KMS-11 (cell line): ENCODE data around the gene TMCC3.

Experiments
- H2AFZ ChIP-seq: fragments of 200-600 bp; sonication (generic); 2 replicates; pipeline ENCODE4 v1.6.1; 2016; ENCODE audit warnings: antibody characterized with exemption, mixed run types, low read depth
- H3K27ac ChIP-seq: fragments of 200-600 bp; sonication (generic); 2 replicates; pipeline ENCODE4 v1.6.1; 2016; ENCODE audit warnings: mild to moderate bottlenecking, mixed run types
- H3K27me3 ChIP-seq: fragments of 200-600 bp; sonication (generic); 2 replicates; pipeline ENCODE4 v1.6.1; 2017; ENCODE audit warnings: mild to moderate bottlenecking, low read depth, mixed run types, moderate library complexity; ENCODE audit not compliant: insufficient read depth
- H3K36me3 ChIP-seq: fragments of 200-600 bp; sonication (generic); 2 replicates; pipeline ENCODE4 v1.6.1; 2017; ENCODE audit warnings: mild to moderate bottlenecking, mixed run types; ENCODE audit not compliant: insufficient read depth
- H3K4me1 ChIP-seq: fragments of 200-600 bp; sonication (generic); 2 replicates; pipeline ENCODE4 v1.6.1; 2016; ENCODE audit warnings: mild to moderate bottlenecking, low read depth, mixed run types; ENCODE audit not compliant: poor library complexity, severe bottlenecking
- H3K4me2 ChIP-seq: fragments of 200-600 bp; sonication (generic); 2 replicates; pipeline ENCODE4 v1.7.0; 2016; ENCODE audit warnings: mild to moderate bottlenecking, mixed run types
- H3K4me3 ChIP-seq: fragments of 200-600 bp; sonication (generic); IDR thresholded peaks from 2 replicates; pipeline ENCODE4 v1.6.1; 2017; ENCODE audit warnings: low read depth, low read length, mixed read lengths; ENCODE audit not compliant: insufficient read depth
- H3K79me2 ChIP-seq: fragments of 200-600 bp; sonication (generic); 2 replicates; pipeline ENCODE4 v1.6.1; 2016; ENCODE audit warnings: low read depth, mixed run types; ENCODE audit not compliant: insufficient read depth
- H3K9ac ChIP-seq: fragments of 200-600 bp; sonication (generic); 2 replicates; pipeline ENCODE4 v1.6.1; 2016; ENCODE audit warnings: mild to moderate bottlenecking, mixed run types
- H4K20me1 ChIP-seq: fragments of 200-600 bp; sonication (generic); 2 replicates; pipeline ENCODE4 v1.6.1; 2016; ENCODE audit warnings: mild to moderate bottlenecking, mixed run types; ENCODE audit not compliant: insufficient read depth
- CTCF ChIP-seq: fragments of 200-600 bp; sonication (generic); conservative IDR thresholded peaks from 2 replicates; pipeline ENCODE4 v1.6.1; 2017; ENCODE audit warnings: low read depth, mild to moderate bottlenecking, antibody characterized with exemption, low read length, moderate library complexity, mixed read lengths

Gene TMCC3

DNA sequence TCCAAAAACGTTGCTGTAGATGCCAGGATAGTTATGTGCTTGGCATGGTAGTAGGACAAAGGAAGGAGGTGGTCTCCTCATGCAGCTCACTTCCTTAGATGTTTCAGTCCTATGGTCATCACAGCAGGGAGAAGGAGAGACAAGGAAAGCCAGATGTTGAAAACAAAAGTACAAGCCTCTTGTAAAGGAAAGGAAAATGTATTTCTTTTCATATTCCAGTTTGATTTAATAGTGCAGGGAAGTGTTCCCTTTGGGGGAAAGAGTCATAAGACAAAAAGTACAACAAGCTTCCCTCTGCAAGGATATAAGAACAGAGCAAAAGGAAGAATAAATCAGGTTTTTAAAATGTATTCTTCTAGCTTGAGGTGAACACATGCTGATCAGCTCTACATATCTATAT, 8.6 kb upstream of the TMCC3 start:
- H3K79me2 ChIP-seq = no peaks in the 10 kb centered on the region
- H3K27ac ChIP-seq = no peak overlapping the region
- peaks cover 4% of the 10 kb centered on the region for H3K4me1 ChIP-seq
- no peak overlapping the region for H3K9ac ChIP-seq
- H3K4me2 ChIP-seq = no peak overlapping the region
- no peaks in the 10 kb centered on the region for H3K27me3 ChIP-seq
- H4K20me1 ChIP-seq = no peaks in the 10 kb centered on the region
- H3K36me3 ChIP-seq = no peaks in the 10 kb centered on the region
- no peak overlapping the region for H2AFZ ChIP-seq
- no peak overlapping the region for H3K4me3 ChIP-seq
- TF ChIP-seq CTCF = no peak

GRCh38 chr12:94656556-94656955, 6.2 kb upstream of the TMCC3 start:
- Histone ChIP-seq H3K9ac (no peak overlapping the region), H3K36me3 (no peaks in the 10 kb centered on the region), H4K20me1 (no peaks in the 10 kb centered on the region), H3K4me2 (no peak overlapping the region), H3K27me3 (no peaks in the 10 kb centered on the region), H3K4me3 (no peak overlapping the region), H3K27ac (no peak overlapping the region), H3K4me1 (peaks cover 20% of the 10 kb centered on the region), H2AFZ (no peak overlapping the region), H3K79me2 (no peaks in the 10 kb centered on the region)
- no peak for TF ChIP-seq CTCF

- Histone ChIP-seq H3K4me3 (no peak overlapping the region), H3K36me3 (no peaks in the 10 kb centered on the region), H3K9ac (peak overlapping the region; percentile 65), H3K79me2 (peaks cover 47% of the 10 kb centered on the region), H2AFZ (peak overlapping the region; percentile 56), H3K27me3 (no peaks in the 10 kb centered on the region), H3K4me1 (peaks cover 64% of the 10 kb centered on the region), H3K4me2 (peak overlapping the region; percentile 81), H3K27ac (peak overlapping the region; percentile 77), H4K20me1 (no peaks in the 10 kb centered on the region)
- no peak for TF ChIP-seq CTCF
Observed at GRCh38 chr12:94649349-94650142, 811 bp downstream of the TMCC3 start.

DNA sequence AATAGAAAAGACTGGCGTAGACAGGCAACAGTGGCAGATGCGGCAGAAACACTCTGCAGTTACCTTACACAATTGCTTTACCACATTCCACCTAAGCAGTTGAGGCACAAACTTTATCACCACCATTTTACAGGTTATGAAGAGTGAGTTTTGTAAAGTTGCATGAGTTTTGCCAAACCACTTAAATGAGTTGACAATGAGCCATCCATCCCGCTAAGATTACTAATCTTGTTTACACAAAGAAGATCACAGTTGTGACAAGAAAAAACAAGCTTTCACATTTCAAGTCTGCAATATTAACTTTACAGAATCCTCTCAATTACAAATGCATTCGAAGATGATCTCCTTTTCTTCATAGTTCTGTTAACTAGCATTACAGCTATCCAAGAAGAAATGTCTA, 1.8 kb downstream of the TMCC3 start:
- no peaks in the 10 kb centered on the region for H4K20me1 ChIP-seq
- H3K4me3 ChIP-seq = no peak overlapping the region
- no peaks in the 10 kb centered on the region for H3K36me3 ChIP-seq
- peaks cover 47% of the 10 kb centered on the region for H3K79me2 ChIP-seq
- peaks cover 66% of the 10 kb centered on the region for H3K4me1 ChIP-seq
- no peak for TF ChIP-seq CTCF
- H2AFZ ChIP-seq = no peak overlapping the region
- H3K9ac ChIP-seq = peak overlapping the region; percentile 65; the same call in 1 of the 2 replicates
- H3K27ac ChIP-seq = peak overlapping the region; percentile 77; the same call in 1 of the 2 replicates
- H3K27me3 ChIP-seq = no peaks in the 10 kb centered on the region
- H3K4me2 ChIP-seq = peak overlapping the region; percentile 81
